ENCODE results near the gene C1GALT1. TPM values are rescaled to one million over a fixed set of nuclear protein-coding genes. Genes with fewer than 3 reads are reported as not detected.
A peak's percentile ranks its signal among the peaks of the same experiment; 100 is the strongest.
"Not testable (repeated sequence)": the region's sequence is repeated elsewhere in the genome, so short reads cannot be mapped to it uniquely, and the experiment has no call there.

Gene C1GALT1
- total RNA-seq, result 10 to 100 TPM in 5 of 8 experiments, 1 to 10 TPM in 3; 7.3 to 29.2 (median 13.6) TPM

- Histone ChIP-seq H3K27ac (peak within 1 kb of the TSS; percentile 72 to 83), H3K4me3 (peak within 1 kb of the TSS; percentile 62 to 91 (median 71)), H3K4me1 (replicated peaks in 1 of 2) (peaks cover 5% of the 10 kb centered on the region in 2 donors)
- WGBS, 10 experiments, result 0 to 4% (median 0%) methylated on average over 5 to 16 of the region's 82 CpGs; no CpG with 5 or more reads in 7 of the 10 experiments
- in situ Hi-C loops (cut with MboI; ENCODE audit: low pct_unique_long_range_greater_than_20kb in 2 of 9, low sequenced_read_pairs in 9 of 9, unreplicated experiment in 9 of 9), result no loop called here
- peak; percentile 86 to 94 (median 91) for ATAC-seq (replicated peaks in 6 of 8)
These were observed at the start of gene C1GALT1 for GRCh38 chr7:7182156-7183060. Gene C1GALT1 (plus strand): TSS chr7:7182544. CDS start chr7:7234320, 51,776 bp downstream.

- ATAC-seq (replicated peaks in 6 of 8), result no peak
- Histone ChIP-seq H3K4me1 (replicated peaks in 1 of 2) (no peaks in the 10 kb centered on the region), H3K27ac (no peak overlapping the region), H3K4me3 (no peak overlapping the region)
- in situ Hi-C loops (cut with MboI; ENCODE audit: low pct_unique_long_range_greater_than_20kb in 2 of 9, low sequenced_read_pairs in 9 of 9, unreplicated experiment in 9 of 9), result no loop called here
- 17 to 88% (median 40%) methylated on average over 1 to 2 of the region's 2 CpGs; no CpG with 5 or more reads in 1 of the 10 experiments for WGBS, 10 experiments
These were observed 48.3 kb upstream of the C1GALT1 start for GRCh38 chr7:7134046-7134445.

GRCh38 chr7:7135074-7135473, 47.3 kb upstream of the C1GALT1 start:
- WGBS, 10 experiments, result 57 to 100% (median 89%) methylated on average over 1 of the region's 1 CpG; no CpG with 5 or more reads in 5 of the 10 experiments
- ATAC-seq (replicated peaks in 6 of 8), result no peak
- in situ Hi-C loops (cut with MboI; ENCODE audit: low pct_unique_long_range_greater_than_20kb in 2 of 9, low sequenced_read_pairs in 9 of 9, unreplicated experiment in 9 of 9), result no loop called here
- H3K27ac ChIP-seq, result no peak overlapping the region
- H3K4me1 ChIP-seq (replicated peaks in 1 of 2), result no peaks in the 10 kb centered on the region
- no peak overlapping the region for H3K4me3 ChIP-seq

GRCh38 chr7:7135924-7136323, 46.4 kb upstream of the C1GALT1 start:
- WGBS, 10 experiments, result 0 to 100% (median 86%) methylated on average over 1 of the region's 1 CpG; no CpG with 5 or more reads in 2 of the 10 experiments
- H3K4me1 ChIP-seq (replicated peaks in 1 of 2); H3K27ac ChIP-seq; in situ Hi-C loops (cut with MboI; ENCODE audit: low pct_unique_long_range_greater_than_20kb in 2 of 9, low sequenced_read_pairs in 9 of 9, unreplicated experiment in 9 of 9); H3K4me3 ChIP-seq: not testable (repeated sequence)
- peak in 1 of 8 experiments; percentile 42 for ATAC-seq (replicated peaks in 6 of 8)

- Histone ChIP-seq H3K27ac (no peak overlapping the region), H3K4me3 (no peak overlapping the region), H3K4me1 (replicated peaks in 1 of 2) (no peaks in the 10 kb centered on the region)
- peak in 3 of 8 experiments; percentile 47 to 77 (median 61) for ATAC-seq (replicated peaks in 6 of 8)
- 17 to 92% (median 47%) methylated on average over 2 to 6 of the region's 6 CpGs; no CpG with 5 or more reads in 1 of the 10 experiments for WGBS, 10 experiments
- in situ Hi-C loops (cut with MboI; ENCODE audit: low pct_unique_long_range_greater_than_20kb in 2 of 9, low sequenced_read_pairs in 9 of 9, unreplicated experiment in 9 of 9), result no loop called here
These were observed 45.6 kb upstream of the C1GALT1 start for GRCh38 chr7:7136466-7137381.

GRCh38 chr7:7138897-7139296, 43.4 kb upstream of the C1GALT1 start:
- no peaks in the 10 kb centered on the region for H3K4me1 ChIP-seq (replicated peaks in 1 of 2)
- in situ Hi-C loops (cut with MboI; ENCODE audit: low pct_unique_long_range_greater_than_20kb in 2 of 9, low sequenced_read_pairs in 9 of 9, unreplicated experiment in 9 of 9), result no loop called here
- 64 to 93% (median 74%) methylated on average over 2 to 8 of the region's 8 CpGs; no CpG with 5 or more reads in 2 of the 10 experiments for WGBS, 10 experiments
- ATAC-seq (replicated peaks in 6 of 8), result peak in 1 of 8 experiments; percentile 32
- no peak overlapping the region for H3K27ac ChIP-seq
- H3K4me3 ChIP-seq, result no peak overlapping the region

GRCh38 chr7:7143404-7143803, 38.9 kb upstream of the C1GALT1 start:
- H3K4me3 ChIP-seq; ATAC-seq (replicated peaks in 6 of 8); in situ Hi-C loops (cut with MboI; ENCODE audit: low pct_unique_long_range_greater_than_20kb in 2 of 9, low sequenced_read_pairs in 9 of 9, unreplicated experiment in 9 of 9); H3K4me1 ChIP-seq (replicated peaks in 1 of 2); H3K27ac ChIP-seq: not testable (repeated sequence)
- 0 to 89% (median 50%) methylated on average over 1 of the region's 1 CpG; no CpG with 5 or more reads in 4 of the 10 experiments for WGBS, 10 experiments

GRCh38 chr7:7145151-7145550, 37.2 kb upstream of the C1GALT1 start:
- H3K4me1 ChIP-seq (replicated peaks in 1 of 2); ATAC-seq (replicated peaks in 6 of 8); in situ Hi-C loops (cut with MboI; ENCODE audit: low pct_unique_long_range_greater_than_20kb in 2 of 9, low sequenced_read_pairs in 9 of 9, unreplicated experiment in 9 of 9); H3K4me3 ChIP-seq; H3K27ac ChIP-seq: not testable (repeated sequence)
- WGBS, 10 experiments, result 0 to 90% (median 53%) methylated on average over 1 to 3 of the region's 4 CpGs; no CpG with 5 or more reads in 4 of the 10 experiments

- Histone ChIP-seq H3K4me3 (no peak overlapping the region), H3K27ac (no peak overlapping the region), H3K4me1 (replicated peaks in 1 of 2) (no peaks in the 10 kb centered on the region)
- no peak for ATAC-seq (replicated peaks in 6 of 8)
- WGBS, 10 experiments, result 0 to 90% (median 43%) methylated on average over 1 to 3 of the region's 3 CpGs; no CpG with 5 or more reads in 3 of the 10 experiments
- in situ Hi-C loops (cut with MboI; ENCODE audit: low pct_unique_long_range_greater_than_20kb in 2 of 9, low sequenced_read_pairs in 9 of 9, unreplicated experiment in 9 of 9), result no loop called here
These were observed 35.5 kb upstream of the C1GALT1 start for GRCh38 chr7:7146837-7147236.

GRCh38 chr7:7148798-7149481, 33.4 kb upstream of the C1GALT1 start:
- H3K4me3 ChIP-seq, result no peak overlapping the region
- H3K27ac ChIP-seq, result no peak overlapping the region
- in situ Hi-C loops (cut with MboI; ENCODE audit: low pct_unique_long_range_greater_than_20kb in 2 of 9, low sequenced_read_pairs in 9 of 9, unreplicated experiment in 9 of 9), result no loop called here
- WGBS, 10 experiments, result 60 to 100% (median 100%) methylated on average over 1 to 7 of the region's 7 CpGs; no CpG with 5 or more reads in 3 of the 10 experiments
- H3K4me1 ChIP-seq (replicated peaks in 1 of 2), result no peaks in the 10 kb centered on the region
- peak in 2 of 8 experiments; percentile 85 to 93 for ATAC-seq (replicated peaks in 6 of 8)

GRCh38 chr7:7151285-7151684, 31.1 kb upstream of the C1GALT1 start:
- Histone ChIP-seq H3K27ac (no peak overlapping the region), H3K4me3 (no peak overlapping the region), H3K4me1 (replicated peaks in 1 of 2) (no peaks in the 10 kb centered on the region)
- 0 to 100% (median 66%) methylated on average over 1 to 3 of the region's 3 CpGs; no CpG with 5 or more reads in 1 of the 10 experiments for WGBS, 10 experiments
- in situ Hi-C loops (cut with MboI; ENCODE audit: low pct_unique_long_range_greater_than_20kb in 2 of 9, low sequenced_read_pairs in 9 of 9, unreplicated experiment in 9 of 9), result no loop called here
- no peak for ATAC-seq (replicated peaks in 6 of 8)

GRCh38 chr7:7151865-7152264, 30.5 kb upstream of the C1GALT1 start:
- Histone ChIP-seq H3K27ac (no peak overlapping the region), H3K4me1 (replicated peaks in 1 of 2) (no peaks in the 10 kb centered on the region), H3K4me3 (no peak overlapping the region)
- in situ Hi-C loops (cut with MboI; ENCODE audit: low pct_unique_long_range_greater_than_20kb in 2 of 9, low sequenced_read_pairs in 9 of 9, unreplicated experiment in 9 of 9), result no loop called here
- ATAC-seq (replicated peaks in 6 of 8), result no peak
- 80 to 100% methylated on average over 1 of the region's 1 CpG; no CpG with 5 or more reads in 8 of the 10 experiments for WGBS, 10 experiments
